Measurements from ENCODE around the gene ENPP7. TPM values are rescaled to one million over a fixed set of nuclear protein-coding genes. Genes with fewer than 3 reads are reported as not detected.
A peak's percentile ranks its signal among the peaks of the same experiment; 100 is the strongest.

ENPP7 gene
- total RNA-seq, 3 donors from 2014 or later, result not detected

DNA sequence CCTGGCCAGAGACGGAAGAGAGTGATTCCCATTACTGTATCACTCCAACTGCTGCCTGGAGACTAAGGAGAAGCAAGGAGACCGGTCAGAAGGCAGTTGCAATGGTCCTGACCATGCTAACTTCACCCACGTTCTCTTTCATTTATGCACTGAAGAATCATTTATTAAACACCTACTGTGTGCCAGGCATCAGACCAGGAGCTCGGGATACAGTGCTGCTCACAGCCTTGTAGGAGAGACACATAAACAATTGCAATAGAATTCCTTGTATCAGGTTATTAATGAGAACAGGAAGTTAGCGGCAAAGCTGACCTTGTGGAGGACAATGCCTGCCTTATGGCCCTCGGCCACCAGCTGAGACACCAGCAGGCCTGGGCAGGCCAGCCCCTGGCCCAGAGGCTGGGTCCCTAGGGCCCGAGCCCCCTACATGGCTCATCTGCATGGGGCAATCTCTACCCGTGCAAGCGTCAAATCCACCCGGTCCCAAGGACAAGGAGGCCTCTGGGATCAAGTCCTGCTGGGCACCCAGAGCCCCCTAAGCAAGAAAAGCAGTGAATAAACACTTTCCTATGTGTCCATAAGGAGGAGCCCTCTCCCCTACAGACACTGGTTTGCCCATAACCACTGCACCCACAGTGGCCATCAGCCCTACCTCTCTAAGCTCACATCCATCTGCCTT lies 8.6 kb upstream of the ENPP7 start:
- TF ChIP-seq POLR2AphosphoS5 (IDR thresholded peaks at IDR 0.05), result no peak
- TF ChIP-seq, protein P1, sequence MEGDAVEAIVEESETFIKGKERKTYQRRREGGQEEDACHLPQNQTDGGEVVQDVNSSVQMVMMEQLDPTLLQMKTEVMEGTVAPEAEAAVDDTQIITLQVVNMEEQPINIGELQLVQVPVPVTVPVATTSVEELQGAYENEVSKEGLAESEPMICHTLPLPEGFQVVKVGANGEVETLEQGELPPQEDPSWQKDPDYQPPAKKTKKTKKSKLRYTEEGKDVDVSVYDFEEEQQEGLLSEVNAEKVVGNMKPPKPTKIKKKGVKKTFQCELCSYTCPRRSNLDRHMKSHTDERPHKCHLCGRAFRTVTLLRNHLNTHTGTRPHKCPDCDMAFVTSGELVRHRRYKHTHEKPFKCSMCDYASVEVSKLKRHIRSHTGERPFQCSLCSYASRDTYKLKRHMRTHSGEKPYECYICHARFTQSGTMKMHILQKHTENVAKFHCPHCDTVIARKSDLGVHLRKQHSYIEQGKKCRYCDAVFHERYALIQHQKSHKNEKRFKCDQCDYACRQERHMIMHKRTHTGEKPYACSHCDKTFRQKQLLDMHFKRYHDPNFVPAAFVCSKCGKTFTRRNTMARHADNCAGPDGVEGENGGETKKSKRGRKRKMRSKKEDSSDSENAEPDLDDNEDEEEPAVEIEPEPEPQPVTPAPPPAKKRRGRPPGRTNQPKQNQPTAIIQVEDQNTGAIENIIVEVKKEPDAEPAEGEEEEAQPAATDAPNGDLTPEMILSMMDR (IDR thresholded peaks at IDR 0.05), result no peak
- intact Hi-C loops (cut with DNase I; ENCODE audit: low total_unique reads), result no loop called here
- Histone ChIP-seq H3K36me3 (no peaks in the 10 kb centered on the region), H3K9me3 (no peaks in the 10 kb centered on the region), H3K4me3 (no peak overlapping the region), H3K27me3 (peaks cover 0 to 6% of the 10 kb centered on the region in 2 donors), H3K4me1 (no peaks in the 10 kb centered on the region), H3K27ac (no peak overlapping the region)
- DNase-seq (ENCODE audit: low spot score in 2 of 2), result no peak

DNA sequence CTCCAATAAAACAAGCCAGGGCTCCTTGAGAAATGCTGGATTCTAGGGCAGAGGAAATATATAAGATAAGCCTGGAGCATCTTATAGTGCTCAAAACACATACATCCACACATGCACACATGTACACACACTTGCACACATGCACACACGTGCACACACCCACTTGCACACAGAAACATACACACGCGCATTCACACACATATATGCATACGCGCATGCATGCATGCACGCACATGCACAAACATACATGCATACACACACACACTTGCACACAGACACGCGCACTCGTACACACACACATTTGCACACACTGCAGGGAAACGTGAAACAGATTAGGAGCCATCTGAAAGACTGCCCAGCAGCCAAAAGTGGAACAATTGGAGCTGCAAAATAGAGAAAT lies 8.0 kb upstream of the ENPP7 start:
- Histone ChIP-seq H3K27ac (no peak overlapping the region), H3K9me3 (no peaks in the 10 kb centered on the region), H3K27me3 (peaks cover 0 to 5% of the 10 kb centered on the region in 2 donors), H3K4me1 (no peaks in the 10 kb centered on the region), H3K36me3 (no peaks in the 10 kb centered on the region), H3K4me3 (no peak overlapping the region)
- TF ChIP-seq, protein P1 (IDR thresholded peaks at IDR 0.05), result no peak
- TF ChIP-seq POLR2A (IDR thresholded peaks at IDR 0.05) (no peak), POLR2AphosphoS5 (IDR thresholded peaks at IDR 0.05) (no peak)
- no peak for DNase-seq (ENCODE audit: low spot score in 2 of 2)
- intact Hi-C loops (cut with DNase I; ENCODE audit: low total_unique reads), result no loop called here

DNA sequence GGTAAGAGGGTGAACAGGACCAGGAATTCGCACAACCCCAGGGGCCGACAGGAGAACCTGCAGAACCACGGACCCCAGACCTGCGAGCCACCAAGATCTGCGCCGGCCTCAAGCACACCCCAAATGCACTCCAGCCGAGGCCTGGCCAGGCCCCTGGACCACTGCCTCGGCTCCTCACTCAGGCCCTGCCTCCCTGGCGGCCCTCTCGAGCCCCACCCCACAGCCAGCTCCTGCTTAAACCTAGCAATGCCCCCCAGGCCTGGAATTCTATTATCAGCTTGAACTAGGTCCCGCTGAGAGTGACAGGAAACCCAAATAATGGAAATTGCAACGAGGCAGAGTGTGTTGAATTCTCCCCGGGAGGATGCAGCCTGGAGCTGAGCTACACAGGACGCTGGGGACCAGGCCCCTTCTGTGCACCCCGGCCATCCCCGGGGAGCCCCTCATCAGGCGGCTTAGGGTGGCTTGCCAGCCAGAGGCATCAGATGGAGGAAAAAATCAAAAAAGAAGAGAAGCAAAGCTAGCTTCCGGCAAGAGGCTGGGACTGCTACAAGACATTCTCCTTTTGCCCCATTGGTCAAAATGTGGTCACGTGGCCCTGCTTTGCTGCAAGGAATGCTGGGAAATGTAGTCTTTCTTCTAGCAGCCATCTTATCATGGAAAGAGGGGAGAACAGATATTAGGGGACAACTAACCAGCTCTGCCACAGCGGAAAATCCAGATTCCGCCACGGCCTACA lies 2.4 kb upstream of the ENPP7 start:
- H3K36me3 ChIP-seq, result no peaks in the 10 kb centered on the region
- no peaks in the 10 kb centered on the region for H3K9me3 ChIP-seq
- no peaks in the 10 kb centered on the region for H3K27me3 ChIP-seq
- peak overlapping the region; percentile 28 to 64 (median 52) for H3K4me3 ChIP-seq
- H3K27ac ChIP-seq, result no peak overlapping the region
- DNase-seq (ENCODE audit: low spot score in 2 of 2), result peak; percentile 85 to 88
- H3K4me1 ChIP-seq, result no peaks in the 10 kb centered on the region
- intact Hi-C loops (cut with DNase I; ENCODE audit: low total_unique reads), result no loop called here
- TF ChIP-seq POLR2AphosphoS5 (IDR thresholded peaks at IDR 0.05) (no peak), POLR2A (IDR thresholded peaks at IDR 0.05) (no peak)
- TF ChIP-seq, protein P1 (IDR thresholded peaks at IDR 0.05), result no peak

DNA sequence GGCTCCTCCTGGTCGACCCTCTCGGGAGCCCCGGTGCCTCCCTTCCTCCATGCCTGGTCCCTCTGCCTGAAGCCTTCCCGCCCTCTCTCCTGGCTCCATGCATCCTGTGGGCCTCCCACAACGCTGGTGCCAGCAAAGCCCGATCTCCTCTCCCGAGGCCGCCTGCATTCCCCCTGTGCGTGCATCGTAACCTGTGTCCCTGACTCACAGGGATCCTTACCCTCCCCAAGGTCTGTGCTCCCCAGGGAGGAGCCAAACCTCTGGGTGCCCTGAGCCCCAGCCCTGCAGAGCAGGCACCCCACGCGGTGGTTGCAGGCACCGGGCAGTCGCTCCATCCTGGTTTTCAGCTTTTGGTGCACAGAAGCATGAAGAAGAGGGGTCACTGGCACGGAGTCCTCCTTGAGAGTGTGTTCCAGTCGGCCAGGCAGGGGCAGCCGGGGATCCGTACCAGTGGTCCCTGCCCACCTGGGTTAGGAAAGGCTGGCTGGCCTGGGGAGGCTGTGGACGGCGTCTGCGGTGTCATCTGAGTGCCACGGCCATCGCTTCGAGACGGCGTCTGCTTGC lies 1.8 kb upstream of the ENPP7 start:
- no peaks in the 10 kb centered on the region for H3K9me3 ChIP-seq
- intact Hi-C loops (cut with DNase I; ENCODE audit: low total_unique reads), result no loop called here
- no peak overlapping the region for H3K27ac ChIP-seq
- peak overlapping the region; percentile 28 to 64 (median 52) for H3K4me3 ChIP-seq
- no peaks in the 10 kb centered on the region for H3K4me1 ChIP-seq
- H3K36me3 ChIP-seq, result no peaks in the 10 kb centered on the region
- no peaks in the 10 kb centered on the region for H3K27me3 ChIP-seq
- TF ChIP-seq POLR2A (IDR thresholded peaks at IDR 0.05) (no peak), POLR2AphosphoS5 (IDR thresholded peaks at IDR 0.05) (no peak)
- TF ChIP-seq, protein P1 (IDR thresholded peaks at IDR 0.05), result no peak
- DNase-seq (ENCODE audit: low spot score in 2 of 2), result no peak

DNA sequence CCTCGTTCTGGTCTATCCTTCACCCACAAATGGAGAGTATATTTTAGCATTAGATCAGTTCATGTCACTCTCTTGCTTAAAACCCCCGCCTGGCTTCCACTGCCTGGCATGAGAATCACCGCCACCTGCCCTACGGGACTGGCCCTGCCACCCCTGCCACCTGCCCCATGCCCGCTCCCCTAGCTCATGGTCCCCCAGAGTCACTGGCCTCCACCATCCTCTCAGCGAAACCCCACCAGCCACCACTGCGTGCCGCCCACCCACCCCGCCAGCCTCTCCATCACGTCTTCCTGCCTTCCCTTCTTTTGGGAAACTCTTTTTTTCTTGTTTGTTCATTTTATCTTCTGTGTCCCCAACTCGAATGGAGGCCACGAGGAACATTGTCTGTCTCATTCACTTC lies 982 bp upstream of the ENPP7 start:
- Histone ChIP-seq H3K4me3 (no peak overlapping the region), H3K9me3 (no peaks in the 10 kb centered on the region), H3K4me1 (no peaks in the 10 kb centered on the region), H3K27me3 (no peaks in the 10 kb centered on the region), H3K27ac (no peak overlapping the region), H3K36me3 (no peaks in the 10 kb centered on the region)
- TF ChIP-seq POLR2AphosphoS5 (IDR thresholded peaks at IDR 0.05), result no peak
- TF ChIP-seq, protein P1 (IDR thresholded peaks at IDR 0.05), result no peak
- no peak for TF ChIP-seq POLR2A (IDR thresholded peaks at IDR 0.05)
- DNase-seq (ENCODE audit: low spot score in 2 of 2), result no peak
- intact Hi-C loops (cut with DNase I; ENCODE audit: low total_unique reads), result loop anchor here (2.0 kb wide), 1 partner anchor 729 kb away; no protein-coding TSS in a partner anchor
